Measurements from ENCODE around the gene TMEM272. TPM values are rescaled to one million over a fixed set of nuclear protein-coding genes. Genes with fewer than 3 reads are reported as not detected.

The TMEM272 gene
- total and polyA plus RNA-seq, 2 of the 13 experiments (the other 11 are each of a cell fraction or from before 2014, with no cell fraction given), result 0.37 to 0.62 TPM

DNA sequence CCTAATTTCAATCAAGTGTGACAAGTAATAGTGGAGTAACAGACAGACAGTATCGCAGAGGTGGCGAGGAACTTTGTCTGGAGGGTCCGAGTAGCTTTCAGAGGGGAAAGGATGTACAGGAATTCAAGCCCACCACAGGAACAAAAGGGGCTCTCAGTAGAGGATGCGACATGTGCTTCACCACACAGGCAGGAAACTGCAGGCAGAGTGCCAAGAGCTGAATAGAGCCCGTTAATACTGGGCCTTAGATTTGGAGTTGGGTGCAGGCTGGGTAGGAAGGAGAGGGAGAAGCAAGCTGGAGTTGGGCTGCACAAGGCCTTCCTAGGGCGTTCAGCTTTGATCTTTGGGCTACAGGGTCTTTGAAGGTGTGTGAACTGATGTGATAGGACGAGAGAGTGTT, 18.0 kb upstream of the TMEM272 start:
- Histone ChIP-seq H3K4me3 (replicated peaks in 1 of 3; ENCODE audit: insufficient read depth in 1 of 3, low read depth in 2 of 3, low read length in 3 of 3) (no peak overlapping the region), H3K9me3 (ENCODE audit: low read length) (no peaks in the 10 kb centered on the region), H3K36me3 (replicated peaks in 1 of 2; ENCODE audit: control insufficient read depth in 1 of 2, insufficient read depth in 2 of 2, low read length in 2 of 2) (no peaks in the 10 kb centered on the region), H4K20me1 (ENCODE audit: insufficient read depth, low read length) (no peaks in the 10 kb centered on the region), H3K9ac (ENCODE audit: insufficient read depth, low read depth, low read length) (no peak overlapping the region), H3K4me1 (ENCODE audit: insufficient read depth, low read length) (peaks cover 15% of the 10 kb centered on the region), H3K79me2 (ENCODE audit: insufficient read depth, low read length) (no peaks in the 10 kb centered on the region), H3K27ac (ENCODE audit: extremely low read length, insufficient read depth, low read length) (no peak overlapping the region), H3K4me2 (ENCODE audit: low read depth, low read length) (no peak overlapping the region), H2AFZ (ENCODE audit: low read length) (no peak overlapping the region), H3K27me3 (ENCODE audit: control insufficient read depth in 1 of 2, insufficient read depth in 2 of 2, low read length in 2 of 2) (no peaks in the 10 kb centered on the region)
- in situ Hi-C loops (cut with HindIII; ENCODE audit: extremely low pct_ligation_motif_present, low pct_unique_long_range_greater_than_20kb) (no loop called here), intact Hi-C loops (cut with micrococcal nuclease; ENCODE audit: unreplicated experiment) (no loop called here)
- BruUV-seq (replicated peaks), result no TSS peak
- ATAC-seq (no peak), FAIRE-seq (no peak), DNase-seq (ENCODE audit: low spot score) (no peak)
- TF ChIP-seq ZBTB25 (CRISPR knock-in tag; IDR thresholded peaks at IDR 0.05) (no peak), ERF (CRISPR knock-in tag; IDR thresholded peaks at IDR 0.05) (no peak), REXO4 (CRISPR knock-in tag; IDR thresholded peaks at IDR 0.05; ENCODE audit: borderline replicate concordance) (no peak), NFATC3 (CRISPR knock-in tag; IDR thresholded peaks at IDR 0.05) (no peak), ZNF136 (CRISPR knock-in tag; IDR thresholded peaks at IDR 0.05; ENCODE audit: low read depth) (no peak), ZNF260 (CRISPR knock-in tag; IDR thresholded peaks at IDR 0.05; ENCODE audit: borderline replicate concordance, low read depth) (no peak), NR2F6 (IDR thresholded peaks at IDR 0.05) (no peak), NR2F6 (CRISPR knock-in tag; IDR thresholded peaks at IDR 0.05) (no peak), NFE2L1 (CRISPR knock-in tag; IDR thresholded peaks at IDR 0.05; ENCODE audit: borderline replicate concordance) (no peak)
- TF ChIP-seq, protein P1, sequence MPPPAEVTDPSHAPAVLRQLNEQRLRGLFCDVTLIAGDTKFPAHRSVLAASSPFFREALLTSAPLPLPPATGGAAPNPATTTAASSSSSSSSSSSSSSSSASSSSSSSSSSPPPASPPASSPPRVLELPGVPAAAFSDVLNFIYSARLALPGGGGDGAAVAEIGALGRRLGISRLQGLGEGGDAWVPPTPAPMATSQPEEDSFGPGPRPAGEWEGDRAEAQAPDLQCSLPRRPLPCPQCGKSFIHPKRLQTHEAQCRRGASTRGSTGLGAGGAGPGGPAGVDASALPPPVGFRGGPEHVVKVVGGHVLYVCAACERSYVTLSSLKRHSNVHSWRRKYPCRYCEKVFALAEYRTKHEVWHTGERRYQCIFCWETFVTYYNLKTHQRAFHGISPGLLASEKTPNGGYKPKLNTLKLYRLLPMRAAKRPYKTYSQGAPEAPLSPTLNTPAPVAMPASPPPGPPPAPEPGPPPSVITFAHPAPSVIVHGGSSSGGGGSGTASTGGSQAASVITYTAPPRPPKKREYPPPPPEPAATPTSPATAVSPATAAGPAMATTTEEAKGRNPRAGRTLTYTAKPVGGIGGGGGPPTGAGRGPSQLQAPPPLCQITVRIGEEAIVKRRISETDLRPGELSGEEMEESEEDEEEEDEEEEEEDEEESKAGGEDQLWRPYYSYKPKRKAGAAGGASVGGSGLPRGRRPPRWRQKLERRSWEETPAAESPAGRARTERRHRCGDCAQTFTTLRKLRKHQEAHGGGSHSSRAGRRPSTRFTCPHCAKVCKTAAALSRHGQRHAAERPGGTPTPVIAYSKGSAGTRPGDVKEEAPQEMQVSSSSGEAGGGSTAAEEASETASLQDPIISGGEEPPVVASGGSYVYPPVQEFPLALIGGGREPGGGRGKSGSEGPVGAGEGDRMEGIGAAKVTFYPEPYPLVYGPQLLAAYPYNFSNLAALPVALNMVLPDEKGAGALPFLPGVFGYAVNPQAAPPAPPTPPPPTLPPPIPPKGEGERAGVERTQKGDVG (CRISPR knock-in tag; IDR thresholded peaks at IDR 0.05; ENCODE audit: borderline replicate concordance), result no peak
- TF ChIP-seq, protein P2, sequence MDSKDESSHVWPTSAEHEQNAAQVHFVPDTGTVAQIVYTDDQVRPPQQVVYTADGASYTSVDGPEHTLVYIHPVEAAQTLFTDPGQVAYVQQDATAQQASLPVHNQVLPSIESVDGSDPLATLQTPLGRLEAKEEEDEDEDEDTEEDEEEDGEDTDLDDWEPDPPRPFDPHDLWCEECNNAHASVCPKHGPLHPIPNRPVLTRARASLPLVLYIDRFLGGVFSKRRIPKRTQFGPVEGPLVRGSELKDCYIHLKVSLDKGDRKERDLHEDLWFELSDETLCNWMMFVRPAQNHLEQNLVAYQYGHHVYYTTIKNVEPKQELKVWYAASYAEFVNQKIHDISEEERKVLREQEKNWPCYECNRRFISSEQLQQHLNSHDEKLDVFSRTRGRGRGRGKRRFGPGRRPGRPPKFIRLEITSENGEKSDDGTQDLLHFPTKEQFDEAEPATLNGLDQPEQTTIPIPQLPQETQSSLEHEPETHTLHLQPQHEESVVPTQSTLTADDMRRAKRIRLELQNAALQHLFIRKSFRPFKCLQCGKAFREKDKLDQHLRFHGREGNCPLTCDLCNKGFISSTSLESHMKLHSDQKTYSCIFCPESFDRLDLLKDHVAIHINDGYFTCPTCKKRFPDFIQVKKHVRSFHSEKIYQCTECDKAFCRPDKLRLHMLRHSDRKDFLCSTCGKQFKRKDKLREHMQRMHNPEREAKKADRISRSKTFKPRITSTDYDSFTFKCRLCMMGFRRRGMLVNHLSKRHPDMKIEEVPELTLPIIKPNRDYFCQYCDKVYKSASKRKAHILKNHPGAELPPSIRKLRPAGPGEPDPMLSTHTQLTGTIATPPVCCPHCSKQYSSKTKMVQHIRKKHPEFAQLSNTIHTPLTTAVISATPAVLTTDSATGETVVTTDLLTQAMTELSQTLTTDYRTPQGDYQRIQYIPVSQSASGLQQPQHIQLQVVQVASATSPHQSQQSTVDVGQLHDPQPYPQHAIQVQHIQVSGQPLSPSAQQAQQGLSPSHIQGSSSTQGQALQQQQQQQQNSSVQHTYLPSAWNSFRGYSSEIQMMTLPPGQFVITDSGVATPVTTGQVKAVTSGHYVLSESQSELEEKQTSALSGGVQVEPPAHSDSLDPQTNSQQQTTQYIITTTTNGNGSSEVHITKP (CRISPR knock-in tag; IDR thresholded peaks at IDR 0.05; ENCODE audit: low read depth), result no peak
- TF ChIP-seq, protein P3, sequence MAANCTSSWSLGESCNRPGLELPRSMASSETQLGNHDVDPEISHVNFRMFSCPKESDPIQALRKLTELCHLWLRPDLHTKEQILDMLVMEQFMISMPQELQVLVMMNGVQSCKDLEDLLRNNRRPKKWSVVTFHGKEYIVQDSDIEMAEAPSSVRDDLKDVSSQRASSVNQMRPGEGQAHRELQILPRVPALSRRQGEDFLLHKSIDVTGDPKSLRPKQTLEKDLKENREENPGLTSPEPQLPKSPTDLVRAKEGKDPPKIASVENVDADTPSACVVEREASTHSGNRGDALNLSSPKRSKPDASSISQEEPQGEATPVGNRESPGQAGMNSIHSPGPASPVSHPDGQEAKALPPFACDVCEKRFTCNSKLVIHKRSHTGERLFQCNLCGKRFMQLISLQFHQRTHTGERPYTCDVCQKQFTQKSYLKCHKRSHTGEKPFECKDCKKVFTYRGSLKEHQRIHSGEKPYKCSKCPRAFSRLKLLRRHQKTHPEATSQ (CRISPR knock-in tag; IDR thresholded peaks at IDR 0.05; ENCODE audit: borderline replicate concordance), result no peak
- TF ChIP-seq, protein P4, sequence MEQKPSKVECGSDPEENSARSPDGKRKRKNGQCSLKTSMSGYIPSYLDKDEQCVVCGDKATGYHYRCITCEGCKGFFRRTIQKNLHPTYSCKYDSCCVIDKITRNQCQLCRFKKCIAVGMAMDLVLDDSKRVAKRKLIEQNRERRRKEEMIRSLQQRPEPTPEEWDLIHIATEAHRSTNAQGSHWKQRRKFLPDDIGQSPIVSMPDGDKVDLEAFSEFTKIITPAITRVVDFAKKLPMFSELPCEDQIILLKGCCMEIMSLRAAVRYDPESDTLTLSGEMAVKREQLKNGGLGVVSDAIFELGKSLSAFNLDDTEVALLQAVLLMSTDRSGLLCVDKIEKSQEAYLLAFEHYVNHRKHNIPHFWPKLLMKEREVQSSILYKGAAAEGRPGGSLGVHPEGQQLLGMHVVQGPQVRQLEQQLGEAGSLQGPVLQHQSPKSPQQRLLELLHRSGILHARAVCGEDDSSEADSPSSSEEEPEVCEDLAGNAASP (CRISPR knock-in tag; IDR thresholded peaks at IDR 0.05; ENCODE audit: borderline replicate concordance), result no peak
- 78% methylated on average over 7 of the region's 7 CpGs for WGBS (ENCODE audit: low lambda C conversion rate)
- POLR2A ChIA-PET, result no interaction called here
- CTCF ChIA-PET (ENCODE audit: low intra/inter-chr PET ratio, low total read pairs), result no interaction called here

All from HepG2 (cell line).